HepG2 (cell line): ENCODE measurements around the gene NME1. TPM values are rescaled to one million over a fixed set of nuclear protein-coding genes. Genes with fewer than 3 reads are reported as not detected.
"Not testable (repeated sequence)": the region's sequence is repeated elsewhere in the genome, so short reads cannot be mapped to it uniquely, and the experiment has no call there.

Experiments used
- CHD4 ChIP-seq: fragments of 200-600 bp; sonication (generic); IDR thresholded peaks from 2 replicates; pipeline ENCODE4 v1.7.0; 2017; ENCODE audit warnings: mild to moderate bottlenecking, low read length, borderline replicate concordance
- GABPA ChIP-seq, 2 experiments: IDR thresholded peaks; 2 replicates each; pipeline ENCODE4 v1.6.1; 2011 to 2016; ENCODE audit warnings: low read depth in 2 of 2, low read length in 1 of 2, missing biosample characterization in 1 of 2, missing genetic modification characterization in 1 of 2
- KAT8 ChIP-seq: IDR thresholded peaks from 2 replicates; pipeline ENCODE4 v1.6.1; 2016; ENCODE audit warnings: missing genetic modification reagents, missing compliant biosample characterization
- KDM1A ChIP-seq: IDR thresholded peaks from 2 replicates; pipeline ENCODE4 v1.6.1; 2016; ENCODE audit warnings: missing compliant biosample characterization
- KLF12 ChIP-seq: sonication (generic); formaldehyde crosslinking; IDR thresholded peaks from 2 replicates; pipeline ENCODE4 v1.4.0; 2020; ENCODE audit warnings: missing genetic modification reagents, borderline replicate concordance
- MIER3 ChIP-seq: IDR thresholded peaks from 2 replicates; pipeline ENCODE4 v1.6.1; 2016; ENCODE audit warnings: missing compliant biosample characterization, borderline replicate concordance
- MIXL1 ChIP-seq: IDR thresholded peaks from 2 replicates; pipeline ENCODE4 v1.6.1; 2016
- MTA1 ChIP-seq: sonication (generic); formaldehyde crosslinking; IDR thresholded peaks from 2 replicates; pipeline ENCODE4 v1.4.0; 2020; ENCODE audit warnings: missing genetic modification reagents, mild to moderate bottlenecking, borderline replicate concordance
- NR2F2 ChIP-seq: IDR thresholded peaks from 2 replicates; pipeline ENCODE4 v1.6.1; 2012; ENCODE audit warnings: low read depth, inconsistent platforms, borderline replicate concordance
- SP4 ChIP-seq: sonication (generic); formaldehyde crosslinking; IDR thresholded peaks from 2 replicates; pipeline ENCODE4 v1.8.1; 2023; ENCODE audit warnings: mild to moderate bottlenecking, missing genetic modification reagents
- TBX2 ChIP-seq: sonication (generic); formaldehyde crosslinking; IDR thresholded peaks from 2 replicates; pipeline ENCODE4 v1.5.0; 2020; ENCODE audit warnings: missing genetic modification reagents, mild to moderate bottlenecking, borderline replicate concordance
- UBTF ChIP-seq: sonication (generic); formaldehyde crosslinking; IDR thresholded peaks from 2 replicates; pipeline ENCODE4 v1.4.0; 2020; ENCODE audit warnings: mild to moderate bottlenecking, missing genetic modification reagents
- ZFP1 ChIP-seq: IDR thresholded peaks from 2 replicates; pipeline ENCODE4 v1.6.1; 2016
- ZNF605 ChIP-seq: sonication (generic); formaldehyde crosslinking; IDR thresholded peaks from 2 replicates; pipeline ENCODE4 v1.8.0; 2022; ENCODE audit warnings: mild to moderate bottlenecking, missing genetic modification reagents
- ZNF678 ChIP-seq: sonication (generic); formaldehyde crosslinking; IDR thresholded peaks from 2 replicates; pipeline ENCODE4 v1.4.0; 2020; ENCODE audit warnings: mild to moderate bottlenecking, missing genetic modification reagents
- ZNF746 ChIP-seq: sonication (generic); formaldehyde crosslinking; IDR thresholded peaks from 2 replicates; pipeline ENCODE4 v1.8.0; 2022; ENCODE audit warnings: mild to moderate bottlenecking, missing genetic modification reagents
- polyA plus RNA-seq, 8 experiments: library from polyadenylated mRNA; depleted of rRNA in 3 of 8; stranded (reverse) in 7 of 8; unstranded in 1 of 8; fragments of >200 nt; fragmentation: Illumina TruSeq in 4 of 8; extraction: Trizol in 4 of 8; gene quantifications; 2 replicates each; pipeline versions ENCODE4 v1.2.1 to v1.2.3, GENCODE V29; 2011 to 2016; ENCODE audit warnings: low read depth in 4 of 8, missing spikeins in 1 of 8, mixed read lengths in 1 of 8; ENCODE audit not compliant: insufficient read depth in 1 of 8
- total RNA-seq, 5 experiments: library from RNA; depleted of rRNA; stranded (reverse); fragments of >200 nt; fragmentation: Illumina TruSeq; extraction: Trizol; gene quantifications; 2 replicates each; pipeline ENCODE4 v1.2.3, GENCODE V29; 2016; ENCODE audit warnings: low read depth in 1 of 5
- TF ChIP-seq, protein P1 (sequence below): sonication (generic); formaldehyde crosslinking; IDR thresholded peaks from 2 replicates; pipeline ENCODE4 v1.4.0; 2020; ENCODE audit warnings: mild to moderate bottlenecking, missing genetic modification reagents
- TF ChIP-seq, protein P2 (sequence below), 2 experiments: sonication (generic) in 1 of 2; formaldehyde crosslinking in 1 of 2; IDR thresholded peaks; 2 replicates each; pipeline versions ENCODE4 v1.6.1 to v1.9.0; 2014 to 2022; ENCODE audit warnings: antibody characterized with exemption in 1 of 2, borderline replicate concordance in 1 of 2, inconsistent platforms in 1 of 2, low read depth in 1 of 2, missing genetic modification reagents in 1 of 2

Gene NME1
- total and polyA plus RNA-seq, 2 of the 13 experiments (the other 11 are each of a cell fraction or from before 2014, with no cell fraction given), result 295 to 516 TPM

GRCh38 chr17:51112303-51113222, 40.8 kb upstream of the NME1 start (continued):
- TF ChIP-seq ZFP1 (CRISPR knock-in tag), result 0 out of 2 replicates have a peak, but pooled peaks have one; percentile 63
- TF ChIP-seq SP4, result peak; percentile 28; the same call in 1 of the 2 replicates
- peak; percentile 70 for TF ChIP-seq TBX2 (CRISPR knock-in tag)
- peak; percentile 72 for TF ChIP-seq KAT8 (CRISPR knock-in tag)
- peak; percentile 87; the same call in 1 of the 2 replicates for TF ChIP-seq CHD4
- TF ChIP-seq ZNF746 (CRISPR knock-in tag), result peak; percentile 82
- peak; percentile 94 for TF ChIP-seq NR2F2
- TF ChIP-seq, protein P1, sequence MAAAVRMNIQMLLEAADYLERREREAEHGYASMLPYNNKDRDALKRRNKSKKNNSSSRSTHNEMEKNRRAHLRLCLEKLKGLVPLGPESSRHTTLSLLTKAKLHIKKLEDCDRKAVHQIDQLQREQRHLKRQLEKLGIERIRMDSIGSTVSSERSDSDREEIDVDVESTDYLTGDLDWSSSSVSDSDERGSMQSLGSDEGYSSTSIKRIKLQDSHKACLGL (CRISPR knock-in tag), result peak; percentile 49; the same call in 1 of the 2 replicates
- TF ChIP-seq UBTF (CRISPR knock-in tag), result peak; percentile 36; the same call in 1 of the 2 replicates
- peak; percentile 92 for TF ChIP-seq MIXL1
- peak; percentile 84; the same call in 1 of the 2 replicates for TF ChIP-seq MIER3 (CRISPR knock-in tag)
- not testable (repeated sequence) for TF ChIP-seq GABPA (IDR thresholded peaks at IDR 0.05; ENCODE audit: low read depth, low read length)
- TF ChIP-seq GABPA (CRISPR knock-in tag; IDR thresholded peaks at IDR 0.05; ENCODE audit: low read depth), result peak; percentile 64
- peak; percentile 99 for TF ChIP-seq ZNF605
- TF ChIP-seq, protein P2, sequence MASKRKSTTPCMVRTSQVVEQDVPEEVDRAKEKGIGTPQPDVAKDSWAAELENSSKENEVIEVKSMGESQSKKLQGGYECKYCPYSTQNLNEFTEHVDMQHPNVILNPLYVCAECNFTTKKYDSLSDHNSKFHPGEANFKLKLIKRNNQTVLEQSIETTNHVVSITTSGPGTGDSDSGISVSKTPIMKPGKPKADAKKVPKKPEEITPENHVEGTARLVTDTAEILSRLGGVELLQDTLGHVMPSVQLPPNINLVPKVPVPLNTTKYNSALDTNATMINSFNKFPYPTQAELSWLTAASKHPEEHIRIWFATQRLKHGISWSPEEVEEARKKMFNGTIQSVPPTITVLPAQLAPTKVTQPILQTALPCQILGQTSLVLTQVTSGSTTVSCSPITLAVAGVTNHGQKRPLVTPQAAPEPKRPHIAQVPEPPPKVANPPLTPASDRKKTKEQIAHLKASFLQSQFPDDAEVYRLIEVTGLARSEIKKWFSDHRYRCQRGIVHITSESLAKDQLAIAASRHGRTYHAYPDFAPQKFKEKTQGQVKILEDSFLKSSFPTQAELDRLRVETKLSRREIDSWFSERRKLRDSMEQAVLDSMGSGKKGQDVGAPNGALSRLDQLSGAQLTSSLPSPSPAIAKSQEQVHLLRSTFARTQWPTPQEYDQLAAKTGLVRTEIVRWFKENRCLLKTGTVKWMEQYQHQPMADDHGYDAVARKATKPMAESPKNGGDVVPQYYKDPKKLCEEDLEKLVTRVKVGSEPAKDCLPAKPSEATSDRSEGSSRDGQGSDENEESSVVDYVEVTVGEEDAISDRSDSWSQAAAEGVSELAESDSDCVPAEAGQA (IDR thresholded peaks at IDR 0.05; ENCODE audit: low read depth), result peak; percentile 66; the same call in 1 of the 2 replicates
- TF ChIP-seq, protein P2 (CRISPR knock-in tag; IDR thresholded peaks at IDR 0.05; ENCODE audit: borderline replicate concordance), result not testable (repeated sequence)
- 0 out of 2 replicates have a peak, but pooled peaks have one; percentile 87 for TF ChIP-seq ZNF678 (CRISPR knock-in tag)
- TF ChIP-seq MTA1, result peak; percentile 89
- peak; percentile 73 for TF ChIP-seq KDM1A
- TF ChIP-seq KLF12 (CRISPR knock-in tag), result 0 out of 2 replicates have a peak, but pooled peaks have one; percentile 18
